Measurements from ENCODE around the gene MAGI1.

The MAGI1 gene

GRCh38 chr3:66010739-66011655 lies 27.7 kb downstream of the MAGI1 start:
- DNase-seq, result no peak

DNA sequence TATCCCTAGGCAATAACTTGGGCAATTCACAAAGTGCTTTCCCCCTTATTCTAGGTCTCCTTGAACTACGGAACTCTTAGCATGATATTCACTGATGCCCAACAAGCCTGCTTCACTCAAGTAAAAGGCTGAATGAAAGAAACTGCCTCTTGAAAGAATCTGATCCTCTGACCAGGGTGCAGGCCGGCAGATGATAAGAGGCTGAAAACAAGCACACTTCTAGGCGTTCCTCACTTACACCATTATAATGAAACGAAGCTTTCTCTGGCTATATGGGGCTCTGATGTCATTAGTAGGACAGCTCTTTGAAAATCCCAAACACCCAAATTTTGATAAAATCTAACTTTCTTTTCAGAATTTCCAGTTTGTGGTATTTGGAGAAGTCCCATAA lies 28.4 kb downstream of the MAGI1 start:
- DNase-seq, result no peak

DNA sequence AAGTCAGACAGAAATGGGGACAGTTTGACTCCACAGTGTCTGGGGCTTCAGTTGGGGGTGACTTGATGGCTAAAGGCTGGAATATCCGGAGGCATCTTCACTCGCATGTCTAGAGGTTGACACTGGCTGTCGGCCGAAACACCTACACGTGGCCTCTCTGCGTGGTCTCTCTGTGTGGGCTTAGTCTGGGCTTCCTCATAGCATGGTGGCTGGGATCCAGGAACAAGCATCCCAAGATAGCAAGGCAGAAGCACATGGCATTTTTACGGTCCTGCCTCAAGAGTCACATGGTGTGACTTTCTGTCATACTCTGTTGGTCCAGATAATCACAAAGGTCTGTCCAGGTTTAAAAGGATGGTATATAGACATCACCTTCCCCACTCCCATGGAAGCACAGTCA lies 34.5 kb downstream of the MAGI1 start:
- DNase-seq, result no peak

- DNase-seq, result no peak
Measured at GRCh38 chr3:66001626-66002025, 37.1 kb downstream of the MAGI1 start.

DNA sequence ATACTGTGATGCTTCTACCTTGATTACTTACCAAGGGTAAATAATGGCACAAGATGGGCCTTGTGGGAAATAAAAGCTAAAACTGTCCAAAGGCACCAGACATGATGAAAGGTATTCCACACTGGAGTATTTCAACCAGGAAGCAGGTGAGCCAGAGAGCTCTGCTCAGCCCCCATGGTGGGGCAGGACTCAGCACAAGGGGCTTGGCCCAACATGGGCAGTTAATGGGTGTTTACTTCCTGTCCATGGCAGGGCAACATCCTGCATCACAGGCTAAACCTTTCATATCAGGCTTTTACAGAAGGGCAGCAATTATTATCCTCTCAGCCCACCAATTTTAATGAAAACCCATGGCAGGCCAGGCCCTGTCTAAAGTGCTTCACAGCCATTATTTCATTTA lies 38.2 kb downstream of the MAGI1 start:
- DNase-seq, result no peak

DNA sequence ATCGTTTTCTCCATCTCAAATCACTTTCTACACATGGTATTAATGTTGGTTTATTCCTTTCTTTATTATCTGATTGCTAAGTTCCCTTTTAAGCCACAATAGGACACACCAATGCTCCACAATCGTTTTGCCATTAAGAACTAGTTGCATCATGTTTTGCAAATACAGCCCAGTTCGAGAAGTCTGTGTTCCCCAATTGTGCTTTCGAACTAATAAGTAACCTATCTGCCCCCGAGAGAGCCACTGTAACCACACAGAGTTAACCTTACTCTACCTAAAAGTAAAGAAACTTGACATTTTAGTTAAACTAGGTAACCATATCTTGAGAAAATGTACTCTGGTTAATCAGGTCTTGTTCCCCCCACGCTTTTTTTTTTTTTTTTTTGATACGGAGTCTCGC lies 39.1 kb downstream of the MAGI1 start:
- no peak for DNase-seq

DNA sequence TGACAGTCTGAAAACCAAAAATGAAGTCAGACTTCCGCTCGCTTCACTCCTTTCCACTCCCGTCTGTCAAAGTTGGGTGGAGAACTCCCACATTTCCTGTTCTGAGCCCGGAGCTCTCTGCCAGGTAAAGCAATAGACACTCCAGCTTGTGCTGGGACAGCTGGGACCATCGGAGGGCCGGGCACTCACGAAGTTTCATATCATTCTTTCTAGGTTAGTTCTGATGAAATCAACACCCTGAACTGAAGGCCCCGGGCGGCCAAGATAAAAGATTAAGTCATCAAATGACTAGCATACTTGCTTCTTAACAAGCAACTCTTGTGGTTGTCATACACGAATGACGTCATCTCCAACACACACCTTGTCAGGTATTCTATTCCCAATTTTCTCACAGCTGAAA lies 42.1 kb downstream of the MAGI1 start:
- no peak for DNase-seq

DNA sequence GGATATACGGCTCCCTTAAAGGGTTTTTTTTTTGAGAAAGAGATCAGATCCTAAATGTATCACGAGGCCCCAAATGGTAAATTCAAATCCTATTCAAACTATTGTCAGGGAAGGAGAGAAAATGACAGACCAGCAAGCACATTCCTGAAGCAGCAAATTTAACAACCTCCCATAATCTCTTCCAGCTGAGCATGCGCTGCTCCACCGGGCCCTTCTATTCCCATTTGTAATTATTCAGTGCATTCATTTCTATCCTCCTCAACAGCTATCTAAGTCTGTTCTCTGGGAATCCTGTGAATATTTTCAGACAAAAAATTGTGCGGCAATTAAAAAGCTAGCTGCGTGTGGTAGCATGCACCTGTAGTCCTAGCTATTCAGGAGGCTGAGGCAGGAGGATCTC lies 43.2 kb downstream of the MAGI1 start:
- DNase-seq, result no peak

GRCh38 chr3:65995030-65995429 lies 43.7 kb downstream of the MAGI1 start:
- no peak for DNase-seq

- no peak for DNase-seq
Measured at GRCh38 chr3:65993134-65993900, 45.4 kb downstream of the MAGI1 start.

- DNase-seq, result no peak
Measured at GRCh38 chr3:65992106-65992505, 46.6 kb downstream of the MAGI1 start.

GRCh38 chr3:65988411-65989180 lies 50.1 kb downstream of the MAGI1 start:
- DNase-seq, result no peak

GRCh38 chr3:65986285-65986684 lies 52.4 kb downstream of the MAGI1 start:
- no peak for DNase-seq

GRCh38 chr3:65984975-65985374 lies 53.7 kb downstream of the MAGI1 start:
- DNase-seq, result no peak

GRCh38 chr3:65983100-65983499 lies 55.6 kb downstream of the MAGI1 start:
- DNase-seq, result no peak

GRCh38 chr3:65979731-65980130 lies 59.0 kb downstream of the MAGI1 start:
- DNase-seq, result no peak

DNA sequence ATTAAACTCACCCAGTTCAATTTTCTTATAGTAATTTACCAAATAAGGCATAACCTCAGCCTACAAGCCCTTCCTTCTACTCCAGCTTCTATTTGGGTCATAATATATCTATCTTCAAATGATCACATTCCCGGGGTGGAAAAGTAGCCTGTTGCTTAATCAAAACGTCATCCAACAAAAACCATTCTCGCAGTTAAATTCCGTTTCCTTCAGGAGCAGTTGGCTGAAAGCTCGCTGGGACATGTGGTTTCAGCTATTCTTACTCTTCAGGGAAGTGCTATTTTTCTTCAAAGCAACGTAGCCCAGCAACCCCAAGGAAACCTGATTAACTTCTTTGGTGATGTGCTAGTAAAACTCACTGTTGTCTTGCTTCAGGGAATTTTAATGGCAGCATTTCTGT lies 59.6 kb downstream of the MAGI1 start:
- no peak for DNase-seq

- DNase-seq, result no peak
Measured at GRCh38 chr3:65978116-65978515, 60.6 kb downstream of the MAGI1 start.

- DNase-seq, result no peak
Measured at GRCh38 chr3:65975032-65975431, 63.7 kb downstream of the MAGI1 start.

- no peak for DNase-seq
Measured at GRCh38 chr3:65974509-65974908, 64.2 kb downstream of the MAGI1 start.

DNA sequence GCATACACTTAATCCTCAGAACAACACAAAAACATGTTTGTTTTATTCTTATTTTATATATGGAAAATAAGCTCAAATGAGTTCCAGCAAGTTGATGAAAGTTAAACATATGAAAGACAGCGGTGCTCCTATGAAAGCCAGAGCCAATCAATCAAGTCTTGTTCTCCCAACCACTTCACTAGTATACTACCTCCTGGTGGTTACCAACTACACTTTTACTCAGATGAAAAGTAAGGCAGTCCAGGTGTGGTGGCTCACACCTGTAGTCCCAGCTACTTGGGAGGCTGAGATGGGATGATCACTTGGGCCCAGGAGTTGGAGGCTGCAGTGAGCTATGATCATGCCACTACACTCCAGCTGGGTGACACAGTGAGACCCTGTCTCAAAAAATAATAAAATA lies 66.0 kb downstream of the MAGI1 start:
- DNase-seq, result no peak

GRCh38 chr3:65971293-65972252 lies 67.1 kb downstream of the MAGI1 start:
- DNase-seq, result no peak

All from stimulated activated CD4-positive, alpha-beta T cell treated with anti-CD3 and anti-CD28 coated beads, Interleukin-1b, Interleukin-23, amount 100 ng/mL, for 48 hours (primary cell).